Islet of Langerhans (tissue), 1 donor: ENCODE results near the gene ZNF737.
"Not testable (repeated sequence)": the region's sequence is repeated elsewhere in the genome, so short reads cannot be mapped to it uniquely, and the experiment has no call there.

Experiments
- FAIRE-seq: peaks from one replicate; lab custom pipeline; 2011; peaks lifted over from hg19 to GRCh38; lab: Jason Lieb, UNC

ZNF737 gene

GRCh38 chr19:20565321-20566018 is at the start of gene ZNF737:
Gene ZNF737, minus strand, starts transcription at chr19:20565781. Its CDS starts 141 bp downstream, at chr19:20565640.
- FAIRE-seq = no peak

DNA sequence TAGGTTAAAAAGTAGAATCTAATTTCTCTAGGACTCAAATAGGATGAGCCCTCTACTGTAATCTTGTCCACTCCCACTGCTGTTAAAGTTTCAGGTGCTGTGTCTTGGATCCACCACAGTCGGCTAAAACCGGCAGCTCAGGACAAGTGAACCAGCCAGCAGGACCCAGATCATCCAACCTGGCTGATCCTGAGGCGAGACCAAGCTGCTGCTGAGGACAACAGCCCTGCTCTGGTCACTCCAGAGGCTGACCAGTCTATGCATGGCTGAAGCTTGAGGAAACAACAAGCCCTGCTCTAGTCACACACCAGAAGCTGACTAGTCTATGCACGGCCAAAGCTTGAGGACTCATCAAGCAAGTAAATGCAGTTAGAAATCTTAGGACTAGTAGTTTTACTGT is 49.4 kb upstream of the ZNF737 start:
- FAIRE-seq = not testable (repeated sequence)

- no peak for FAIRE-seq
Observed at GRCh38 chr19:20612711-20613316, 47.2 kb upstream of the ZNF737 start.

DNA sequence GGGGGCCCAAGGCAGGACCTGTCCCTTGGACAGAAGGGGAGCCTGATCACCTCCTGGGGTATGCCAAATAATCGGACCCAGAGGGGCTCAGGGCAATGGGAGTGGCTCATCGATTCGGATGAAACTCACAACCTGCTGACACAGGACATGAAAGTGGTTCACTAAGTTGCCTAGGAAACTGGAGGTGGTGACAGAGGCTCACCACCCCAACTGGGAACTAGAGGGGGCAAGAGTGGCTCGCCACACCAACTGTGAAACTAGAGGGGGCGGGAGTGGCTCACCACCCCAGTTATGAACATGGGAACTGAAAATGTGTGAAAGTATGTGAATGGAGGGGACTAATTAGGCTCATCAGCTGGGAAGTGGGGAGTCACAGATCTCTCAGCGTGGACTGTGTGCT is 46.3 kb upstream of the ZNF737 start:
- FAIRE-seq = no peak

- peak; percentile 17 for FAIRE-seq
Observed at GRCh38 chr19:20607943-20608342, 42.4 kb upstream of the ZNF737 start.

- FAIRE-seq = peak; percentile 64
Observed at GRCh38 chr19:20558571-20558970, 7.0 kb downstream of the ZNF737 start.

GRCh38 chr19:20558011-20558410 is 7.6 kb downstream of the ZNF737 start:
- FAIRE-seq = no peak

GRCh38 chr19:20544667-20545333 is 20.8 kb downstream of the ZNF737 start:
- not testable (repeated sequence) for FAIRE-seq

- not testable (repeated sequence) for FAIRE-seq
Observed at GRCh38 chr19:20530303-20530702, 35.3 kb downstream of the ZNF737 start.

- no peak for FAIRE-seq
Observed at GRCh38 chr19:20513189-20513904, 52.2 kb downstream of the ZNF737 start.

DNA sequence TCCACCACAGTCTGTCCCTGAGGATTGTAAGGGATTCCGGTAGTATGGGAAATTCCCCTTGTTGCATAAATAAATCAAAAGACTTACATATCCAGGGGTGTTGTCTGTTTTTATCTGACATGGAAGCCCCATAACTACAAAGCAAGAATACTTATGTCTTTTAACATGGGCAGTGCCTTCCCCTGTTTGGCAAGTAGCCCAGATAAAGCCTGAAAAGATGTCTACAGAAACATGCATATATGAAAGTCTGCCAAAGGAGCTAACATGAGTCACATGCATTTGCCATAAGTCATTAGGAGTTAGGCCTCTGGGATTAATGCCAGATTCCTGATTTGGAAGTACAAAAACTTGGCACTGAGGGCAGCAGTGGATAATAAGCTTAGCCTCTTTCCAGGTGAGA is 62.1 kb downstream of the ZNF737 start:
- FAIRE-seq = peak; percentile 91
